Fibroblast of peridontal ligament (primary cell): ENCODE measurements around the gene ZNF174.
A peak's percentile ranks its signal among the peaks of the same experiment; 100 is the strongest.

ENCODE experiments used
- DNase-seq: peaks from one replicate; pipeline ENCODE4 v3.0.0-alpha.2; 2010; ENCODE audit errors: extremely low read depth

The ZNF174 gene

GRCh38 chr16:3400779-3401688, at the start of gene ZNF174, which contains the start of gene ZSCAN32:
Gene ZNF174, plus strand, starts transcription at chr16:3401215. Its CDS starts 790 bp downstream, at chr16:3402005.
Gene ZSCAN32, minus strand, starts transcription at chr16:3401004. Its CDS starts 3,447 bp downstream, at chr16:3397557.
- peak; percentile 99 for DNase-seq

DNA sequence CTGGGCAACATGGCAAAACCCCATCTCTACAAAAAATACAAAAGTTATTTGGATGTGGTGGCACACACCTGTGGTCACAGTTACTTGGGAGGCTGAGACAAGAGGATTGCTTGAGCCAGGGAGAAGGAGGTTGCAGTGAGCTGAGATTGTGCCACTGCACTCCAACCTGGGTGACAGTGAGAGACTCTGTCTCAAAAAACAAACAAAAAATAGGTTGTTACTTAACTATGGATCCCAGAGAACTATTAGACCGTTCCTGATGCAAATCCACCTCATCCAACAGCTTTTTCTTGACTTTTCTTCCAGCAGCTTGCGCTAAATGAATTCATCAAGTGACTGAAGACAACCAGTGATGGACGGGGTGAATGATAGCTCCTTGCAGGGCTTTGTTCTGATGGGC, 45.4 kb upstream of the ZNF174 start, which contains the start of gene OR2C1:
TSS of gene OR2C1 (plus strand) at position 301 of the 400 bp plus-strand sequence. CDS start at position 353, 52 bp downstream.
- DNase-seq = no peak

- DNase-seq = no peak
Observed at GRCh38 chr16:3356118-3356517, 44.9 kb upstream of the ZNF174 start.

DNA sequence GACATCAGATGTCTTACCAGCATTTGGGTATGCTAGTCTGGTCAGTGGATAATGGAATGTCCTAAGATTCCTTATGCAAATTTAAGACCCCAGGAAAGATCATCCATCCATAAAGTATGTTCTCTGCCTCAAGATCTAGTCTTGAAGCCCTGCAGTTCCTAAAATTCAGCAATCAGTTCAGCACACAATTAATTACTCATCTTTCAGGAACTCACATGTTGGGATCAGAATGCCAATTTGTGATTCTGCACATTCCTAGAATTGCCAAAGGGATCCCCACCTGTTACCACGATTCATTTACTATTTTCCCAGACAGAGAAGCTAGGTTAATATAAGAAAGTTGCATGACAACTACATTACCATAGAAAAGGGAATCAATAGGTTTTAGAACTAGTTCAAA, 42.1 kb upstream of the ZNF174 start:
- no peak for DNase-seq

- no peak for DNase-seq
Observed at GRCh38 chr16:3362931-3363330, 38.1 kb upstream of the ZNF174 start.

- no peak for DNase-seq
Observed at GRCh38 chr16:3363793-3364192, 37.2 kb upstream of the ZNF174 start.

DNA sequence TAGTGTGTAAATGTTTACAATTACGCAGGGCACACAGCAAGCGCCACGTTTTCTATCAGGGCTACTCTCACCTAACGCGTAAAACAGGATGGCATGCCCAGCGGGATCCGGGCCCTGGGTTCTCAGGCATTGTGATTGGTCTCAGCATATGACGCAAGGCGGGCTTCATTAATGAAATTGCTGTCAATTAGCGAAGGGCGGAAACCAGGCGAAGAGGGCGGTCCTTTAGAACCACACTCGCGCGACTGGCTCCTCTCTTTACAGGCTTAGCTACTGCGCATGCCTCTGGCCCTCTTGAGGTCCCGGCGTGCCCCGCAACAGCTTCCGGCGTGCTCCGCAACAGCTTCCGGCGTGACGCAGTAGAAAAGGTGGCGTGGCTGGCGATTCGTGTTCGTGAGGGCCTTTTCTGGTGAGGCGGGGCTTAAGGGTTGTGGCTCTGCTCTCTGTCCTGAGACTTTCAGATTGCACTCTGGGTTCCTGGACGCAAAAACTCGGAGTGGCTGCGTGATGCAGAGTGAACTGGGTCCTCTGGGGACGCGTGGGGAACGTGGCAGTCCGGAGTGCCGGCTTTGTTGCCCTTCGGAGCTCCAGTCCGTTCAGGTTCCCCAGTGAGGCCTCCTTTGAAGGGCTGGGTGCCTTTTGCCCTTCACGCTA, 36.1 kb upstream of the ZNF174 start:
- DNase-seq = peak; percentile 93

DNA sequence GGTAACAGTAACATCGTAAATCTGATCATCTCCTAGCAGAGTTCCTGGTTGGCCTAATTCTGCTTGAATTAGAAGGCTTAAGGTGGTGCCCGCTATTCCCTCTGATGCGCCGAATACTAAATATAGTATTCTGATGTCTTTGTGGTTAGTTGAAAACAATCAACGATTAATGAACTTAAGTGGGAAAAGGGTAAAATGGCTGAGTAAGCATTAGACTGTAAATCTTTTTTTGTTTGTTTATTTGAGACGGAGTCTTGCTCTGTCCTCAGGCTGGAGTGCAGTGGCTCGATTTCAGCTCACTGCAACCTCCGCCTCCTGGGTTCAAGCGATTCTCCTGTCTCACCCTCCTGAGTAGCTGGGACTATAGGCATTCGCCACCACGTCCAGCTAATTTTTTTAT, 31.9 kb upstream of the ZNF174 start:
- DNase-seq = no peak

DNA sequence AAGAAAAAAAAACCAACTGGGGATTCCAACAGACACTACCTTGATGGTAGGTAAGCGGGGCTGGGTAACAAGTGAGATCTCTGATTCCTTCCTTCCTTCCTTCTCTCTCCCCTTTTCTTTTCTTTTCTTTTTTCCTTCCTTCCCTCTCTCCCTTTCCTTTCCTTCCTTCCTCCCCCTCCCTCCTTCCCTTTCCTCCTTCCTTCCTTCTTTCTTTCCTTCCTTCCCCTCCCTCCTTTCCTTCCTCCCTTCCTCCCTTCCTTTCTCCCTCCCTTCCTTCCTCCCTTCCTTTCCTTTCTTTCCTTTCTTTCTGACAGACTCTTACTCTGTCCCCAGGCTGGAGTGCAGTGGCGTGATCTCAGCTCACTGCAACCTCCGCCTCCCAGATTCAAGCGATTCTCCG, 25.3 kb upstream of the ZNF174 start:
- no peak for DNase-seq

- DNase-seq = no peak
Observed at GRCh38 chr16:3377917-3378316, 23.1 kb upstream of the ZNF174 start.

DNA sequence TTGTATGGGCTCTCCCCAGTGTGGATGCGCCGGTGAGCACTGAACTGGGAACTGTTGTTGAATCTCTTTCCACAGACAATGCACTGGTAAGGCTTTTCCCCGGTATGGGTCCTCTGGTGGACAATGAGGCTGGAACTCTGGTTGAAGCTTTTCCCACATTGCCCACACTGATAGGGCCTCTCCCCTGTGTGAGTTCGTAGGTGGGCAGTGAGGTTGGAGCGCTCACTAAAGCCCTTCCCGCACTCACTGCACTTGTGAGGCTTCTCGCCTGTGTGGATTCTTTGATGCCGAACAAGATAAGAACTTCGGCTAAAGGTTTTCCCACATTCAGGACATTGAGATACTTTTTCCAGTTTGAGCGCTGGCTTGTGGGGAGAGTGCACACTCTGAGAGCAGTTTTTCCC, 18.0 kb upstream of the ZNF174 start:
- no peak for DNase-seq

DNA sequence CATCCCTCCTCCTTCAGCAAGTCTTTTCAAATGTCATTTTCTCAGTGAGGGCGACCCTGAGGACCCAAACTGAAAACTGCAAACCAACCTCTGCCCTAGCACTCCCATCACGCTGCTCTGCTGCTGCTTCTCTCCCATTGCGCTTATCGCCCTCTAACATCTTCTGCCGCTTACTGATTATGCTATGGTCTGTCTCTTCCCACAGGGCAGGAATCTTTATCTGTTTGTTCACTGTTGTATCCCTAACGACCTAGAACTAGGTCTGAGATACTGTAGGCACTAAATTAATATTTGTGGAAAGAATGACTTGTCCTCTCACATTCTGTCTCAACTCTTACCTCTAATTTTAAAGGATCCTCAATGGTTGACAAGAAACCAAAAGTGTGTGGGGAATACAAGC, 12.7 kb upstream of the ZNF174 start:
- no peak for DNase-seq

DNA sequence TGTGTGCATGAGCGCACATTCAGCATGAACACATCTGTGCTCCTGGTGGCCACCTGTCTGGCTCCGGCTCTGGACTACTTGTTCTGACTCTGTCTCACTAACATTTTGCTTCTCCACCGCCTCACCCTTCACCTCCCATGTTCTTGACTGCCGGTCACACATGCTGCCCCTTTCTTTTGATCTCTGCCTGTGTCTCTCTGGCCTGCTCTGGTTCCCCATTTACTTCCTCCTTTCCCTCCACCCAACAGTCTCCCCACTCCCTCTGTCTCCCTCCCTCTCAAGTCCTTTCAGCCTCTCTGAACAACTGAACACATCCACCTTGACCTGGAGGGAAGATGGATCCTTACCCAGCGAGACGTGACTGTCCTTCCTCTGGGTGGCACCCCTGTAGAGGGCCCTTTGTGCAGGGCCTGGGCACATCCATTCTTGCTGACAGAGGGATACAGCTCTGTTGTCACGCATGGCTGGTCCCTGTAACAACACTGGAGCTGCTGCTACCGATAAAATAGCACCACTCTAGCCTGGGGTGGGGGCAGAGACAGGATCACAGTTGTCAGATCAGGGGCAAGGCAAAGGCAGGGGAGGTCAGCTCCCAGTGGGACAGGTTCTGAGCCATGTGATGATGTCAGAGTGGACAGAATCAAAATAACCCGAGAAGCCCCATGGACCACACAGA, 11.2 kb upstream of the ZNF174 start:
- no peak for DNase-seq

- DNase-seq = peak; percentile 3
Observed at GRCh38 chr16:3400446-3400778, 603 bp upstream of the ZNF174 start.

DNA sequence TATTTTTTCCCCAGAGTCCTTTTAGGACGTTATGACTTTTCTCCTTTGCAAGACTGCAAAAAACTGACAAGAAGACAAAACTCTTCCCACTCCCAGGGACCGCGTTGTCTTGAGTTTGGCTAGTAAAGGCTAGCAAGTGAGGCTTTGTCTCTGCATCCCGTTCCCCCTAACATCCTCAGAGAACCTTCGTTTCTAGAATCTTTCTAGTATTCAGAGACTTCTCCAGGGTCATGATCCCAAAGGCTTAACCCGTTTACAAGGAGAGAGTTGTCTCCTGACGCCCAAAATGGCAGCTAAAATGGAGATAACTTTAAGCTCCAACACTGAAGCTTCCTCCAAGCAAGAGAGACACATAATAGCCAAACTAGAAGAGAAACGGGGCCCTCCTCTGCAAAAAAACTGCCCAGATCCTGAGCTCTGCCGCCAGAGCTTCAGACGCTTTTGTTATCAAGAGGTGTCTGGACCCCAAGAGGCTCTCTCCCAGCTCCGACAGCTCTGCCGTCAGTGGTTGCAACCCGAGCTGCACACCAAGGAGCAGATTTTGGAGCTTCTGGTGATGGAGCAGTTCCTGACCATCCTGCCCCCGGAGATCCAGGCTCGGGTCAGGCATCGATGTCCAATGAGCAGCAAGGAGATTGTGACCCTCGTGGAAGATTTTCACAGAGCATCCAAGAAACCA, 843 bp downstream of the ZNF174 start:
- no peak for DNase-seq

DNA sequence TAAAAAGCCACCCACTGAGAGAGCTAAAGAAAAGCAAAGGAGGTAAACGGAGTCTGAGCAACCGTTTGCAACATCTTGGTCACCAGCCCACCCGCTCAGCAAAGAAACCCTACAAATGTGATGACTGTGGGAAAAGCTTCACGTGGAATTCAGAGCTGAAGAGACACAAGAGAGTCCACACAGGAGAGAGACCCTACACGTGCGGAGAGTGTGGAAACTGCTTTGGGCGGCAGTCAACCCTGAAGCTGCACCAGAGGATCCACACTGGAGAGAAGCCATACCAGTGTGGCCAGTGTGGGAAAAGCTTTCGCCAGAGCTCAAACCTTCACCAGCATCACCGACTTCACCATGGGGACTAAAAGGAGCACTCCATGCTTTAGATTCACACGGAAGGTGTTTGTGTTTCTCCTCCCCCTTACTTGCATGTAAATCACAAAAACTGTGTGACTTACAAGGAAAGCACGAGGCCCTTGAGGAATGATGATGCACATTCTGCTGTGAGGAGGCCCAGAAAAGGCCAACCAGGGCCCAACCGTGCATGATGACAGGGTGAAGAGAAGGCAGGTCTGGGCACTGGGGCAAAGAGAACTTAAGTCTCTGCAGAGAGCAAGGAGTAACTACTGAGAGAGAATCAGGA, 7.7 kb downstream of the ZNF174 start:
- DNase-seq = no peak

DNA sequence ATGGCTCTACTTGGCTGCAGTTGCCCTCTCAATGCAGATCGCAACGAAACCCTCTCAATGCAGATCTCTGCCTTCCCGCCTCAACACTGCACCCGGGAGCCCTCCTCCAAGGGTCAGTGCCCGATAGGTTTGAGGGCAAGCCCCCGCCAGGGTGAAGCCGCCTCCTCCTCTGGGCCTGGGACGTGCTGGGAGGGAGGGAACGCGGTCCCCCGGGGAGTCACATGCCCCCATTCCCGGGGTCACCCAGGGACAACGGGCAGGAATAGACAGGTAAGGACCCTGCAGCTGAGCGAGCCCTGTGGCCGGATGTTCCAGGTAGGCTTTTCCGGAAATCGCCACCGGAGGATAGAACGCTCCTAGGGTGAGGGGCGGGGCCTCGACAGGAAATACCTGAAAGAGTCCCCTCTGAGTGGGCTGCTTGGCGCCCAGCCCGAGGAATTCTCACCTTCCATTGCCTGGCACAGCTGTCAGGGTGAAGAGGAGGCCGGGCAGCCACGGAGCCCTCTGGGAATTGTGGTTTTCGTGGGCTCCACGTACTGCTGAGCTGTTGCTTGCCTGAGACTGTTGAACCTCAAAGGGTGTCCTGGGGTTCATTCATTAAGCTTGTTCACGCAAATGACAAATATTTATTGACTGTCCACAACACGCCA, 12.8 kb downstream of the ZNF174 start:
- DNase-seq = no peak

- DNase-seq = peak; percentile 27
Observed at GRCh38 chr16:3431779-3432219, 30.8 kb downstream of the ZNF174 start.

- no peak for DNase-seq
Observed at GRCh38 chr16:3434373-3434772, 33.4 kb downstream of the ZNF174 start.

DNA sequence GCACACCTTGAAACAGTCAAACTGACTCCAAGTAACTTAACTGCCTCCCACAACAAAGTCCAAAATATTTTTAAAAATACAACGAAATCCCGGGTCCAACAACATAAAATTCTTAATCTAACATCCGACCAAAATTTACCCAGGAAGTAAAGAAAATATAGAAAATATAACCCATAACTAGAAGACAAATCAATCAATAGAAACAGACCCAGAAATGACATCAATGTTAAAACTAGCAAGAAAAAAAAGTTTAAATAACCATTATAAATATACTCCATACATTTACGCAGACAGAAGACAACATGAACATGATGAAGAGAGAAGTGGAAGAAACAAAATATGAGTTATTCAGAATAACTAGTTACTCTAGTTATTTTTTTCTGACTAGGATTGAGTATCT, 38.6 kb downstream of the ZNF174 start:
- DNase-seq = no peak
